ENCODE measurements around the gene EXOSC2.

Gene EXOSC2

GRCh38 chr9:130665431-130666392, 27.9 kb upstream of the EXOSC2 start:
- H3K4me3 ChIP-seq (replicated peaks; ENCODE audit: low read depth, low read length) = no peak overlapping the region
- peaks cover 3% of the 10 kb centered on the region for H3K27me3 ChIP-seq (replicated peaks; ENCODE audit: control insufficient read depth, insufficient read depth, low read length)
- DNase-seq (ENCODE audit: extremely low read depth, insufficient read length) = no peak
- TF ChIP-seq CTCF (IDR thresholded peaks at IDR 0.05; ENCODE audit: insufficient read depth, low read length, poor library complexity, severe bottlenecking) = no peak
- H3K36me3 ChIP-seq (ENCODE audit: control insufficient read depth, insufficient read depth, low read length) = no peaks in the 10 kb centered on the region

DNA sequence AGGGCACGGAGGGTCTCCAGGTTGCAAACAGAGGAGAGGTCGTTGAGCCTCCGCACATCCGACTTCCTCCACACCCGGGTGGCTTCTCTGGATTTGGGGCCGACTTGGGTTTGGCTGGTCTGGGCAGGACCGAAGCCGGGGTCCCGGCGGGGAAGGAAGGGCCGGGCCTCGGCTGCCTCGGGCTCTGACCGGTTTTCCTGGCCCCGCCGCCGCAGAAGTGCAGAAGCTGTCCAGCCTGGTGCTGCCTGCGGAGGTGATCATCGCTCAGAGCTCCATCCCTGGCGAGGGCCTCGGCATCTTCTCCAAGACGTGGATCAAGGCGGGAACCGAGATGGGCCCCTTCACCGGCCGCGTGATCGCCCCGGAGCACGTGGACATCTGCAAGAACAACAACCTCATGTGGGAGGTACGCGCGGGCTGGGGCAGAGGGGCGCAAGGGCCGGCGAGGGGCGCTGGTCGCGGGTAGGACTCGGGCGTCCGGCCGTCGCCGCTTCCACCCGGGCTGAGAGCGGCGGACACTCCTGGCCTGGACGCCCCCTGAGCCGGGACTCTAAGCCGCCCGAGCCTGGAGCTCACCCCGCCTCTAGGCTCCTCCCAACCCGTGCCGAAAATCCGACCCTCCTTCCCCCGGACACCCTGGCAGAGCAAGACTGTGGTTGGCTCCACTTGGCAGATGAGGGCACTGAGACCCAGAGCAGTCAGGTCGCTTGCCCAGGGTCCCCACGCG, 27.0 kb upstream of the EXOSC2 start:
- TF ChIP-seq CTCF (IDR thresholded peaks at IDR 0.05; ENCODE audit: insufficient read depth, low read length, poor library complexity, severe bottlenecking) = no peak
- DNase-seq (ENCODE audit: extremely low read depth, insufficient read length) = no peak
- Histone ChIP-seq H3K4me3 (replicated peaks; ENCODE audit: low read depth, low read length) (no peak overlapping the region), H3K36me3 (ENCODE audit: control insufficient read depth, insufficient read depth, low read length) (no peaks in the 10 kb centered on the region), H3K27me3 (replicated peaks; ENCODE audit: control insufficient read depth, insufficient read depth, low read length) (peaks cover 3% of the 10 kb centered on the region)

GRCh38 chr9:130667120-130667435, 26.5 kb upstream of the EXOSC2 start:
- DNase-seq (ENCODE audit: extremely low read depth, insufficient read length) = no peak
- Histone ChIP-seq H3K27me3 (replicated peaks; ENCODE audit: control insufficient read depth, insufficient read depth, low read length) (peaks cover 3% of the 10 kb centered on the region), H3K4me3 (replicated peaks; ENCODE audit: low read depth, low read length) (no peak overlapping the region), H3K36me3 (ENCODE audit: control insufficient read depth, insufficient read depth, low read length) (no peaks in the 10 kb centered on the region)
- no peak for TF ChIP-seq CTCF (IDR thresholded peaks at IDR 0.05; ENCODE audit: insufficient read depth, low read length, poor library complexity, severe bottlenecking)

GRCh38 chr9:130668196-130668595, 25.4 kb upstream of the EXOSC2 start:
- no peak for TF ChIP-seq CTCF (IDR thresholded peaks at IDR 0.05; ENCODE audit: insufficient read depth, low read length, poor library complexity, severe bottlenecking)
- H3K4me3 ChIP-seq (replicated peaks; ENCODE audit: low read depth, low read length) = no peak overlapping the region
- no peak for DNase-seq (ENCODE audit: extremely low read depth, insufficient read length)
- H3K36me3 ChIP-seq (ENCODE audit: control insufficient read depth, insufficient read depth, low read length) = no peaks in the 10 kb centered on the region
- H3K27me3 ChIP-seq (replicated peaks; ENCODE audit: control insufficient read depth, insufficient read depth, low read length) = peaks cover 1% of the 10 kb centered on the region

GRCh38 chr9:130668659-130669058, 24.9 kb upstream of the EXOSC2 start:
- H3K36me3 ChIP-seq (ENCODE audit: control insufficient read depth, insufficient read depth, low read length) = no peaks in the 10 kb centered on the region
- TF ChIP-seq CTCF (IDR thresholded peaks at IDR 0.05; ENCODE audit: insufficient read depth, low read length, poor library complexity, severe bottlenecking) = no peak
- no peak for DNase-seq (ENCODE audit: extremely low read depth, insufficient read length)
- no peak overlapping the region for H3K4me3 ChIP-seq (replicated peaks; ENCODE audit: low read depth, low read length)
- H3K27me3 ChIP-seq (replicated peaks; ENCODE audit: control insufficient read depth, insufficient read depth, low read length) = peaks cover 1% of the 10 kb centered on the region

All from GM06990 (cell line).